PC-9 (cell line): ENCODE results near the gene TTLL6. TPM values are rescaled to one million over a fixed set of nuclear protein-coding genes. Genes with fewer than 3 reads are reported as not detected.

ENCODE experiments used
- BruUV-seq: library from RNA; stranded (reverse); fragments of 400-500 nt; replicated peaks from 2 replicates; lab custom pipeline; 2021; lab: Mats Ljungman, UMichigan
- CTCF ChIA-PET: fragments of 300-600 bp; sonication (Branson Sonifier 250); formaldehyde crosslinking; loops from one replicate; lab custom pipeline; 2022; ENCODE audit warnings: antibody characterized with exemption; lab: Charles Lee
- POLR2A ChIA-PET: fragments of 300-600 bp; sonication (Branson Sonifier 250); formaldehyde crosslinking; loops from one replicate; lab custom pipeline; 2022; ENCODE audit warnings: antibody characterized with exemption; ENCODE audit not compliant: unreplicated experiment; lab: Charles Lee
- DNase-seq, 2 experiments: peaks; one replicate each; pipeline versions ENCODE4 v3.0.0 to v3.0.0-alpha.2; 2015 to 2022; ENCODE audit warnings: mixed read lengths in 1 of 2
- H2AFZ ChIP-seq: fragments of 200-600 bp; sonication (generic); 2 replicates; pipeline ENCODE4 v1.8.1; 2017; ENCODE audit warnings: antibody characterized with exemption
- H3F3A ChIP-seq: fragments of 200-600 bp; sonication (generic); 2 replicates; pipeline ENCODE4 v1.8.1; 2017; ENCODE audit warnings: antibody characterized with exemption, mild to moderate bottlenecking, low read depth; ENCODE audit not compliant: insufficient read depth
- H3K27ac ChIP-seq: fragments of 200-600 bp; sonication (generic); 2 replicates; pipeline ENCODE4 v1.6.1; 2016; ENCODE audit warnings: mixed run types
- H3K27me3 ChIP-seq: fragments of 200-600 bp; sonication (generic); 2 replicates; pipeline ENCODE4 v1.6.1; 2016; ENCODE audit warnings: low read depth, mixed run types; ENCODE audit not compliant: insufficient read depth
- H3K36me3 ChIP-seq: fragments of 200-600 bp; sonication (generic); 2 replicates; pipeline ENCODE4 v1.6.1; 2016; ENCODE audit warnings: low read depth, mixed run types
- H3K4me1 ChIP-seq: fragments of 200-600 bp; sonication (generic); replicated peaks from 2 replicates; pipeline ENCODE4 v1.6.1; 2016; ENCODE audit warnings: mixed run types; ENCODE audit not compliant: insufficient read depth
- H3K4me2 ChIP-seq: fragments of 200-600 bp; sonication (generic); 2 replicates; pipeline ENCODE4 v1.6.1; 2017; ENCODE audit warnings: mixed run types
- H3K4me3 ChIP-seq: fragments of 200-600 bp; sonication (generic); 2 replicates; pipeline ENCODE4 v1.6.1; 2016; ENCODE audit warnings: mixed run types
- H3K79me2 ChIP-seq: fragments of 200-600 bp; sonication (generic); 2 replicates; pipeline ENCODE4 v1.6.1; 2017; ENCODE audit warnings: low read depth, mixed run types
- H3K9me2 ChIP-seq: fragments of 200-600 bp; sonication (generic); 2 replicates; pipeline ENCODE4 v1.8.1; 2017; ENCODE audit warnings: mild to moderate bottlenecking; ENCODE audit not compliant: insufficient read depth
- H3K9me3 ChIP-seq: fragments of 200-600 bp; sonication (generic); 2 replicates; pipeline ENCODE4 v1.8.1; 2016; ENCODE audit warnings: low read depth; ENCODE audit not compliant: insufficient read depth
- H4K20me1 ChIP-seq: fragments of 200-600 bp; sonication (generic); 2 replicates; pipeline ENCODE4 v1.8.1; 2017; ENCODE audit not compliant: insufficient read depth
- EZH2 ChIP-seq: fragments of 200-600 bp; sonication (generic); IDR thresholded peaks from 2 replicates; pipeline ENCODE4 v1.8.0; 2017; ENCODE audit warnings: antibody characterized with exemption, low read depth
- intact Hi-C: fragments of 100-400 bp; cut with micrococcal nuclease; formaldehyde crosslinking; loops from one replicate; pipeline ENCODE4 v1.10.0; 2022; ENCODE audit not compliant: unreplicated experiment
- total RNA-seq: library from RNA; stranded (reverse); gene quantifications from 2 replicates; pipeline ENCODE4 v1.2.3, GENCODE V29; 2021
- TF ChIP-seq, protein P1 (sequence below): fragments of 200-600 bp; sonication (generic); conservative IDR thresholded peaks from 2 replicates; pipeline ENCODE4 v1.6.1; 2017; ENCODE audit warnings: mixed run types, antibody characterized with exemption, mild to moderate bottlenecking, moderate library complexity

TTLL6 gene
- total RNA-seq, 1 experiment from 2014 or later, result not detected

DNA sequence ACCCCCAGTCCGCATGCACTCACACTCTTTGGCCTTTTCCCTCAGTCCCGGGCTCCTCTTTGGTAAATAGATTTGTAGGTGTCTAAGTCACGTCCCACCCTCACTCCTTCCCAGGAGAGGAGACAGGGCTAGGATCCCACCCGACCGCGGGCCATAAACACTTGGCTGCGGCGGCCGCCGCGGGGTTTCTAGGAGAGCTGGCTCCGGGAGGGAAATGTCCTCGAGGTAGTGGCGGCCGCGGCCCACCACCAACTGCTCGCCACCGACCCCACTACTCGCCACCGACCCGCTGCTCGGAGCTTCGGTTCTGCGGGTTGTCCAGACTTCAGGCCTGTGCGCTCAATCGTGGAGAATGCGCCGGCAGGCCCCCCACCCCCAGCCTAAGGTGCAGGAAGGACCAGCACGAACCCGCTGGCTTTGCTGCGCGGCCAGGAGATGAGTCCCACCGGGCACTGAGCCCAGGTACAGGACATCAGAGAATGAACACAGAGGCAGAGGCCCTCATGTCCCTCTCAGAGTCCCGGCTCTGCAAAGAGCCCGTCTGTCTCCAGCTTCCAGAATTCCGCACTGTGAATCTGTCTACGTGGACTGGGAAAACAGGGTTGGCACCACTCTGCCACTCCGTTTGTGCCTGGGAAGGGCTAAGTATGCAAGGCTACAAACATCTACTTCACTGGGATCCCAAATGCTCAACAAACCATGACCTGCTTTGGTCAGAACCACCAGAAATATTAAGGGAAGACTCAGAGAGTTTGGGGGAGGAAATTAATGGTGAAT is 91.6 kb downstream of the TTLL6 start:
- Histone ChIP-seq H3F3A (no peaks in the 10 kb centered on the region), H3K4me1 (no peaks in the 10 kb centered on the region), H3K27me3 (peaks cover 82% of the 10 kb centered on the region), H3K27ac (no peak overlapping the region), H3K9me3 (no peaks in the 10 kb centered on the region), H3K4me2 (no peak overlapping the region), H2AFZ (no peak overlapping the region), H4K20me1 (no peaks in the 10 kb centered on the region), H3K9me2 (no peaks in the 10 kb centered on the region), H3K36me3 (no peaks in the 10 kb centered on the region), H3K4me3 (no peak overlapping the region), H3K79me2 (no peaks in the 10 kb centered on the region)
- CTCF ChIA-PET, result interaction anchor here (0.6 to 2.5 kb wide), 5 partner anchors 65 to 1385 kb away, joined by 3 to 17 read pairs (median 6); no protein-coding TSS in a partner anchor
- no TSS peak for BruUV-seq
- intact Hi-C loops, result no loop called here
- TF ChIP-seq, protein P1, sequence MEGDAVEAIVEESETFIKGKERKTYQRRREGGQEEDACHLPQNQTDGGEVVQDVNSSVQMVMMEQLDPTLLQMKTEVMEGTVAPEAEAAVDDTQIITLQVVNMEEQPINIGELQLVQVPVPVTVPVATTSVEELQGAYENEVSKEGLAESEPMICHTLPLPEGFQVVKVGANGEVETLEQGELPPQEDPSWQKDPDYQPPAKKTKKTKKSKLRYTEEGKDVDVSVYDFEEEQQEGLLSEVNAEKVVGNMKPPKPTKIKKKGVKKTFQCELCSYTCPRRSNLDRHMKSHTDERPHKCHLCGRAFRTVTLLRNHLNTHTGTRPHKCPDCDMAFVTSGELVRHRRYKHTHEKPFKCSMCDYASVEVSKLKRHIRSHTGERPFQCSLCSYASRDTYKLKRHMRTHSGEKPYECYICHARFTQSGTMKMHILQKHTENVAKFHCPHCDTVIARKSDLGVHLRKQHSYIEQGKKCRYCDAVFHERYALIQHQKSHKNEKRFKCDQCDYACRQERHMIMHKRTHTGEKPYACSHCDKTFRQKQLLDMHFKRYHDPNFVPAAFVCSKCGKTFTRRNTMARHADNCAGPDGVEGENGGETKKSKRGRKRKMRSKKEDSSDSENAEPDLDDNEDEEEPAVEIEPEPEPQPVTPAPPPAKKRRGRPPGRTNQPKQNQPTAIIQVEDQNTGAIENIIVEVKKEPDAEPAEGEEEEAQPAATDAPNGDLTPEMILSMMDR, result no peak
- no peak for TF ChIP-seq EZH2
- POLR2A ChIA-PET, result no interaction called here
- DNase-seq, result no peak

DNA sequence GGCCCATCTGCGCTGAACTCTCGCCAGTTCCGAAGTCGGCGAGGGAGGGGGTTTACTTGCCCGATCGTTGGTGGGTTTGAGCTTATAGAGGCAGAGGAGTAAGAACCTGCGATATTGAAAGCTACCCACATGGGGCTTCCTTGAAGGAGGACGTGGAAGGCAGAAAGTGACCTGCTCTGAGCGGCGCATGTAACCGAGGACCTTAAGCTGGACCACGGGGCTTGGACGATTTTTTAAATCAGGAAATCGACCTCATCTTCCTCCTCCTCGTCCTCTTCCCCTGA is 92.1 kb downstream of the TTLL6 start:
- ChIA-PET POLR2A (no interaction called here), CTCF (interaction anchor here (0.6 to 2.5 kb wide), 6 partner anchors 46 to 1385 kb away, joined by 3 to 17 read pairs (median 4); no protein-coding TSS in a partner anchor)
- DNase-seq, result no peak
- H3K27ac ChIP-seq, result no peak overlapping the region
- no peaks in the 10 kb centered on the region for H3K79me2 ChIP-seq
- H3K9me3 ChIP-seq, result no peaks in the 10 kb centered on the region
- peak overlapping the region; percentile 7; the same call in 1 of the 2 replicates for H3K4me2 ChIP-seq
- no peaks in the 10 kb centered on the region for H3K4me1 ChIP-seq
- no peak overlapping the region for H3K4me3 ChIP-seq
- H4K20me1 ChIP-seq, result no peaks in the 10 kb centered on the region
- H3K36me3 ChIP-seq, result no peaks in the 10 kb centered on the region
- TF ChIP-seq, protein P1, result no peak
- TF ChIP-seq EZH2, result no peak
- no TSS peak for BruUV-seq
- no peaks in the 10 kb centered on the region for H3F3A ChIP-seq
- H3K27me3 ChIP-seq, result peaks cover 77% of the 10 kb centered on the region
- no peaks in the 10 kb centered on the region for H3K9me2 ChIP-seq
- intact Hi-C loops, result no loop called here
- H2AFZ ChIP-seq, result no peak overlapping the region

DNA sequence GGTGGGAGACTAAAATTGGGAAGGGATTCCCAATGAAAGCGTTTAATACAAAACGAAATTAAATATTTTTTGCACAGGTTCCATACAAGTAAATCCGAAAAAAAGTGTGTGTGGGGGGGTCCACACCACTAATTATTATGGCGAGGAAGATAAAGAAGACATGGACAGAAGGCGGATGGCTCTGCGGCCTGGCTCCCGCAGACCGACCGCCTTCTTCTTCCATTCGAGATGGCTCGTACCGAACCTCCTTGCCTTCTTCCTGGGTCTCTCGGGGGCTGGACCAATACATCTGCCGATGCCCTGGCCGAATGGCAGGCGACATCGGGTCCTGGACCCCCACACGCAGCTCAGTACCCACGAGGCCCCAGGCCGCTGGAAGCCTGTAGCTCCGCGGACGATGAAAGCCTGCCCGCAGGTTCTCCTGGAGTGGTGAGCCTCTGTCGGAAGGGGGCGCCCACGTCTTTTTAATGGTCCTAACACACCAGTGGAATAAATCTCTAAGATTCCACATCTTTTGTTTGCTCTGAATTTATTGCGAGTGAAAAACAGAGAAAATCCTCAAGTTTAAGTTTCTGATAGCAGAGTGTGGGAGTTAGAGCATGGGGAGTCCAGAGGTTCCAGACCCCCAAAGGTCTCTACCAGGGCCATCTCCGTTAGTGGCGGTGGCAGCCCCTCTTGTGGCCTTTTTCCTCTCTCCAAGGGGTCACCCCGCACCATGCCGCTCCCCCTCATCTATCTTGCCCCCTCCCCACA is 92.6 kb downstream of the TTLL6 start:
- no peaks in the 10 kb centered on the region for H3F3A ChIP-seq
- H3K9me2 ChIP-seq, result no peaks in the 10 kb centered on the region
- ChIA-PET CTCF (interaction anchor here (0.6 to 2.5 kb wide), 8 partner anchors 45 to 1384 kb away, joined by 3 to 17 read pairs (median 4); no protein-coding TSS in a partner anchor), POLR2A (no interaction called here)
- intact Hi-C loops, result loop anchor here (1.0 kb wide), 3 partner anchors 67 to 308 kb away; no protein-coding TSS in a partner anchor
- H3K4me1 ChIP-seq, result no peaks in the 10 kb centered on the region
- no peak for TF ChIP-seq EZH2
- TF ChIP-seq, protein P1, result peak; percentile 89
- no peak overlapping the region for H2AFZ ChIP-seq
- peaks cover 72% of the 10 kb centered on the region for H3K27me3 ChIP-seq
- no peaks in the 10 kb centered on the region for H4K20me1 ChIP-seq
- no peaks in the 10 kb centered on the region for H3K9me3 ChIP-seq
- DNase-seq, result peak; percentile 50 to 63
- H3K79me2 ChIP-seq, result no peaks in the 10 kb centered on the region
- no peaks in the 10 kb centered on the region for H3K36me3 ChIP-seq
- BruUV-seq, result no TSS peak
- peak overlapping the region; percentile 7; the same call in 1 of the 2 replicates for H3K4me2 ChIP-seq
- H3K27ac ChIP-seq, result no peak overlapping the region
- H3K4me3 ChIP-seq, result no peak overlapping the region
